GM12874 (cell line): ENCODE measurements around the gene FAM151A.

Source experiments
- TF ChIP-seq, protein P1 (sequence below): IDR thresholded peaks from 2 replicates; pipeline ENCODE4 v1.5.1; 2011; ENCODE audit warnings: low read depth, mild to moderate bottlenecking, control low read depth, low read length, moderate library complexity; ENCODE audit not compliant: insufficient read depth

Gene FAM151A

DNA sequence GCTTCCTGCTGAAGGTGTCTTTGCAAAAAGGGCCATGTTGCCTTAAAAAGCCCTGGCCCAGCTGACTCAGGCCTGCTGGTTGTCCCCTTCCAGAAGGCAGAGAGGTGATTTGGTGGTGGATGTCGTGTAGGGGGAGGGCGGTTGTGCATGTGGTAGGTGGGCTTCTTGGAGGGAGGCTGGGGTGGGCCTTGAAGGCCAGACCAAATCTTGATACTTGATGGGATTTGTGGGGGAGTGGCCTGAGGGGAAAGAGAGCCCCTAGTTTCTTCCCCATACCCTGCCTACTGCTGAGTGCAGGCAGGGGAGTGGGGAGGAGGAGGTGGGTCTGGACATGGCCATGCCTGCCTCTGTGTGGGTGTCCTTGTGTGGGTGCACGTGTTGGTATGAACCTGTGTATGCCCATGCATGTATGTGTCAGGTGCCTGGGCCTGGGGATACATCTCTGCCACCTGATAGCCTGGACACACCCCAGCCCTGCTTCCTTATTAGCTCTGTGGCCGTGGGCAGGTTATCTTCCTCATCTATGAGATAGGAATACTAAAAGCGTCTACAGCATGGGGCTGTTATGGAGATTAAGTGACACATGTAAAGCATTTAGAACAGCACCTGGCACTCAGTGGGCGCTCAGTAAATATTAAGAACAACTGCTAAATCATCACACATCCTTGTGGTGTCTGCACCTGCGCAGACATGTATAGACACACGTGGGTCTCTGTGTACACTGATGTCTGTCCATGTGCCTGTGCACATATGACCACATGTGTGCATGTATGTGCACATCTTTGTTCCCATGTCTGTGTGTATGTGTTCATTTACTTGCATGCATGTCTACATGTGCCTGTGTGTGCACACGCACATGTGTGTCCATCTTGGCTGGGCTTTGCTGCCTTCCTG, 17.0 kb downstream of the FAM151A start:
- TF ChIP-seq, protein P1, sequence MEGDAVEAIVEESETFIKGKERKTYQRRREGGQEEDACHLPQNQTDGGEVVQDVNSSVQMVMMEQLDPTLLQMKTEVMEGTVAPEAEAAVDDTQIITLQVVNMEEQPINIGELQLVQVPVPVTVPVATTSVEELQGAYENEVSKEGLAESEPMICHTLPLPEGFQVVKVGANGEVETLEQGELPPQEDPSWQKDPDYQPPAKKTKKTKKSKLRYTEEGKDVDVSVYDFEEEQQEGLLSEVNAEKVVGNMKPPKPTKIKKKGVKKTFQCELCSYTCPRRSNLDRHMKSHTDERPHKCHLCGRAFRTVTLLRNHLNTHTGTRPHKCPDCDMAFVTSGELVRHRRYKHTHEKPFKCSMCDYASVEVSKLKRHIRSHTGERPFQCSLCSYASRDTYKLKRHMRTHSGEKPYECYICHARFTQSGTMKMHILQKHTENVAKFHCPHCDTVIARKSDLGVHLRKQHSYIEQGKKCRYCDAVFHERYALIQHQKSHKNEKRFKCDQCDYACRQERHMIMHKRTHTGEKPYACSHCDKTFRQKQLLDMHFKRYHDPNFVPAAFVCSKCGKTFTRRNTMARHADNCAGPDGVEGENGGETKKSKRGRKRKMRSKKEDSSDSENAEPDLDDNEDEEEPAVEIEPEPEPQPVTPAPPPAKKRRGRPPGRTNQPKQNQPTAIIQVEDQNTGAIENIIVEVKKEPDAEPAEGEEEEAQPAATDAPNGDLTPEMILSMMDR, result no peak

DNA sequence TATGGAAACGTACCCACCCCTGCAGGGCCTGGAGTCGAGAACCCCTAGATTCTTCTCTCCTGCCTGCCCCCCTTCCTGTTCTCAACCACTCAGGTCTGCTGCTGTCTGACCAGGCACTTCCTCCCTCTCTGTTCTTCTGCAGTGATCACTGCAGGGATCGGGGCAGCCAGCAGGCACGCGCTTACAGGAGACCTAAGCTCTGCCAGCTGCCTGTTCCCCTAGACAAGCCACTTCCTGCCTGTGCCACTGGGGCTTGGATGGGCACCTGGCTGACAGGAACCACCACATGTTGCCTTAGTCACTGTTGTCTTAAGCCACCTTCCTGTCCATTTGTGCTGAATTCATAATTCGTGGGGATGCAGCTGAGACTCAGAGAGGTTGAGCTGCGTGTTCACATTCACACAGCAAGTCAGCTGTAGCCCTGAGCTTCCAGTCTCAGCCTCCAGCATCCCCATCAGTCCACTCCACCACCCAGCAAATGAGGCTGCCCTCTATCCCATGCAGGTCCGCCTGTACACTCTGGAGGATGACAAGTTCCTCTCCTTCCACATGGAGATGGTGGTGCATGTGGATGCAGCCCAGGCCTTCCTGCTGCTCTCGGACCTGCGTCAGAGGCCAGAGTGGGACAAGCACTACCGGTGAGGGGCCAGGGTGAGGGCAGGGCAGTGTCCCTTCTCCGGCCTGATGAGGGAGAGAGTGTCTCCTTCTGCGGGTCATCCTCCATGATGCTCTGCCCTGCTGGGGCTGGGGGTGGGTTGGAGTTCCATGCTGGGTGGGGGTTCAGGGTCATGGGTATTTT, 18.6 kb downstream of the FAM151A start:
- TF ChIP-seq, protein P1, result no peak

DNA sequence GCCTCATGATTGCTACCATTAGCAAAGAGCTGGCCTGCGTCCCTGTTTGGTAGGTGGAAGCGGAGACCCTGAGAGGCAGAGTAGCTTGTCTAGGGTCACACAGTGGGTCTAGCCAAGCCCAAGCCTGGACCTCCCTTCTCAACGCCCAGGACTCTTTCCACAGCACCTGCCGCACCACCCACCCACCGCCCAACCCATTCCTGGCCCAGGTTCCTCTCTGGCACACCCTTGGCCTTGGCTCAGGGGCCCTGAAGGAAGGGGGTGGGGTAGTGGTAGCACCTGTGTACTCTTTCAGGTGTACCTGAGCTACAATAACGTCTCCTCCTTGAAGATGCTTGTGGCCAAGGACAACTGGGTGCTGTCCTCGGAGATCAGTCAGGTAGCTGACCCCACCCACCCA, 19.3 kb downstream of the FAM151A start:
- TF ChIP-seq, protein P1, result no peak

DNA sequence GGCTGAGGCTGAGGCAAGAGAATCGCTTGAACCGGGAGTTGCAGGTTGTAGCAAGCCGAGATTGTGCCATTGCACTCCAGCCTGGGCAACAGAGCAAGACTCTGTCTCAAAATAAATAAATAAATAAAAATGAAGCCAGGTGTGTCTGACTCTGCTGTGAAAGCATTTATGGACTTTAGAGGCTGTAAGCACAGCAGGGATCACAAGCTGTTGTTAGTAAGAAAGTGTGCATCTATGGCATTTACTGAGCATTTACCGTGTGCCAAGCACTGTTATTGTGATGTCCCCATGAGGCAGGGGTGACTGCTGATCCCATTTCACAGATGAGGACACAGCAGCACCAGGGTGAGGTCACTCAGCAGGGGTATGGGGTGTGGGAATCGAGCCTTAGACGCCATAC, 20.1 kb downstream of the FAM151A start:
- TF ChIP-seq, protein P1, result no peak

DNA sequence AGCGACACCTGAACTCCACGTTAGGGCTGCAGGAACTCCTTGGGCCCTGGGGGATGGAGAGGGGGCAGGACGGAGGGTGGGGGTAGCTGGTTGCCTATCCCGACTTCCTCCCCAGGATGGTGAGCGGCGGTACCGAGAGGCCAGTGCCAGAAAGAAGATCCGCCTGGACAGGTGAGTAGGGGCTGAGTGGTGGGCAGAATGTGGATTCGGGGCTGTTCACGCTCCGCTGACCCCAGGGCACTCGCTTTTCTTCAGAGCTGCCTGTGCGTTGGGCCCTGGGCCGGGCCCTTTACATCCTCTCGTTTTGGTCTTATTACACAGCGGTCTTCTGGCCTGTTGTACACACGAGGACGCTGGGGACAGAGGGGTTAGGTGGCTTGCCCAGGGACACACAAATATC, 20.8 kb downstream of the FAM151A start:
- TF ChIP-seq, protein P1, result no peak

DNA sequence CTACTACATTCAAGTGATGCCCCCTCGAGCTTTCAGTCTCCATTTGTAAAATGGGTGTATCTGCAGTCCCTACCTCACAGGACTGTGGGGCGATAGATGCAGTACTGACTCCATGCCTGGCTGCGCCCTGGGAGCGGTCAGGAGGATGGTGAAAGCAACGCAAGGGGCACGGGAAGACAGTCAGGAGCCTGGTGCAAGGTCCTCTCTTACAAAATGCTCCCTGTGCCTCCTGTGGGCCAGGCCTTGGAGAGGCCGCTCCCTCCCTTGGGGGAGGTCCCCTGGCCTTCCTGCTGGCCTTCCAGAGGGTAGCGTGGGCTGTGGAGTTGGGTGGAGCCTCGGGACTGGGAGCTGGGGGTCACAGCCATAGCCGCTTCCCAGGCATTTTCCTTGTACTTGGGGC, 21.6 kb downstream of the FAM151A start:
- TF ChIP-seq, protein P1, result no peak

DNA sequence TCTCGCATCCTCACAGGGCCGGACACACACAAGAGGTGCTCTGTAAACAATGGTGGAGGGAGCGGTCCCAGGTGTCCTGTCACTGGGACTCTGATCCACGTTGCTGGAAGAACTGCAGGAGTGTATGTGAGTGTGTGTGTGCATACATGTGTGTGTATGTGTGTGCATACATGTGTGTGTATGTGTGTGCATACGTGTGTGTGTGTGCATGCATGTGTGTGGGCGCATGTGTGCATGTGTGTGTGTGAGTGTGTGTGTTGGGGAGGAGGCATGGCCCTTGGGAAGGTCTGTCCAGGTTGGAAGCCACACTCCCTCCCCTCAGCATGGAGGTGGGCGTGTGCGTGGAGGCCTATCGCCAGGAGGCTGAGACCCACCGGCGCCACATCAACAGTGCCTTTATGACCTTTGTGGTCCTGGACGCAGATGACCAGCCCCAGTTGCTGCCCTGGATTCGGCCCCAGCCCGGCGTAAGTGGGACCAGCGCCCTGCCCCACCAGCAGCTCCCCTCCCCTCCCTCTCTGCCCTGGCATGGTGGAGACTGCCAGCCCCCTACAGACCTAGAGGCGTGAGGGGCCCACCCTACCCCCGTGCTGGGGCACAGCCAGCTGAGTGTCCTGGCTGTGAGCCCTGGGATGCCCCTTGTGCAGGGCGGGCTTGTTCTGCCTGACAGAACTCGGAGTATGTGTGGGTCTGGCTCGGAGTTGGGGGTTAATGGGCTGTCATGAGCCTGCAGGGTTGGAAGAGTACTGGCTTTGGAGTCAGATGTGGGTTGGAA, 22.2 kb downstream of the FAM151A start:
- TF ChIP-seq, protein P1, result no peak
